AG09309 (cell line): ENCODE results near the gene ATG3.

Experiments used
- DNase-seq: peaks from one replicate; pipeline ENCODE4 v3.0.0-alpha.2; 2010; ENCODE audit warnings: low read depth
- H3K4me3 ChIP-seq: 2 replicates; pipeline ENCODE4 v1.5.1; 2011; ENCODE audit warnings: mild to moderate bottlenecking, low read depth, low read length, moderate library complexity; ENCODE audit not compliant: control insufficient read depth
- TF ChIP-seq, protein P1 (sequence below): IDR thresholded peaks from 2 replicates; pipeline ENCODE4 v1.5.1; 2011; ENCODE audit warnings: mild to moderate bottlenecking, low read depth, low read length, inconsistent platforms; ENCODE audit not compliant: insufficient read depth, control insufficient read depth; ENCODE audit errors: missing control alignments

ATG3 gene

DNA sequence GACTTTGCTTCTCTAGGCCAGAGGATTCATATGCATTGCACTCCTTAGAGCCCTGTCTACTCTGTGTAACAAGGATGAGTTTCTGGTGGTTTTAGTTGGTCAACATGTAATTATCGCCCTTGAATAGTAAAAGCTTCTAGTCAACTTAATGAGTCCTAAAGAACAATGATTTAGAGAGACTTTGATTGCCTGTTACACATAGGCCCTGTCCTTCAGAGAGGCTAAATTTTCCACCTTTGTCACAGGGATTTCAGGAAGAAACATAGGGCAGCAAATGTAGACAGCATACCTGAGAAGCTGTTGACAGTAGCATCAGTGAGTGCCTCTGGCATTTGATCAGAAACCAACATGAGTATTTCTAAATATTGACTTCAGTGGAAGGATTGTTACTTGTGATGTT is 69.6 kb downstream of the ATG3 start:
- DNase-seq = no peak
- TF ChIP-seq, protein P1, sequence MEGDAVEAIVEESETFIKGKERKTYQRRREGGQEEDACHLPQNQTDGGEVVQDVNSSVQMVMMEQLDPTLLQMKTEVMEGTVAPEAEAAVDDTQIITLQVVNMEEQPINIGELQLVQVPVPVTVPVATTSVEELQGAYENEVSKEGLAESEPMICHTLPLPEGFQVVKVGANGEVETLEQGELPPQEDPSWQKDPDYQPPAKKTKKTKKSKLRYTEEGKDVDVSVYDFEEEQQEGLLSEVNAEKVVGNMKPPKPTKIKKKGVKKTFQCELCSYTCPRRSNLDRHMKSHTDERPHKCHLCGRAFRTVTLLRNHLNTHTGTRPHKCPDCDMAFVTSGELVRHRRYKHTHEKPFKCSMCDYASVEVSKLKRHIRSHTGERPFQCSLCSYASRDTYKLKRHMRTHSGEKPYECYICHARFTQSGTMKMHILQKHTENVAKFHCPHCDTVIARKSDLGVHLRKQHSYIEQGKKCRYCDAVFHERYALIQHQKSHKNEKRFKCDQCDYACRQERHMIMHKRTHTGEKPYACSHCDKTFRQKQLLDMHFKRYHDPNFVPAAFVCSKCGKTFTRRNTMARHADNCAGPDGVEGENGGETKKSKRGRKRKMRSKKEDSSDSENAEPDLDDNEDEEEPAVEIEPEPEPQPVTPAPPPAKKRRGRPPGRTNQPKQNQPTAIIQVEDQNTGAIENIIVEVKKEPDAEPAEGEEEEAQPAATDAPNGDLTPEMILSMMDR = no peak
- H3K4me3 ChIP-seq = no peak overlapping the region

DNA sequence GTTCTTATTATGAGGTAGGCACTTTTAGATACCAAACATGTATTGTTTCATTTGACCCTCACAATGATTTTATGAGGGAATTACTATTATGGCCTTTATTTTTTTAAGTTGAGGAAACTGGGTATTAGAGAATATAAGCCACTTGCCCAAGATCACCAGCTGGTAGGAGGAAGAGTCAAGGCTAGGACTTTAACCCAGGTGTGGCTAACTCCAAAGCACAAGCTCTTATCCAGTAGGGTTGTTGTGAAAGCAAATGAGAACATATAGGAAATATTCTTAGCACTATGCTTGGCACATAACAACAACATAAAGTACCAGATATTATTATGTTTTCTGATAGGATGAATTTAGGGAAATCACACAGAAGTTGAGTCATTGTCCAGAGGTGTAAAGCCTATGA is 70.4 kb downstream of the ATG3 start:
- TF ChIP-seq, protein P1 = no peak
- no peak overlapping the region for H3K4me3 ChIP-seq
- DNase-seq = no peak

DNA sequence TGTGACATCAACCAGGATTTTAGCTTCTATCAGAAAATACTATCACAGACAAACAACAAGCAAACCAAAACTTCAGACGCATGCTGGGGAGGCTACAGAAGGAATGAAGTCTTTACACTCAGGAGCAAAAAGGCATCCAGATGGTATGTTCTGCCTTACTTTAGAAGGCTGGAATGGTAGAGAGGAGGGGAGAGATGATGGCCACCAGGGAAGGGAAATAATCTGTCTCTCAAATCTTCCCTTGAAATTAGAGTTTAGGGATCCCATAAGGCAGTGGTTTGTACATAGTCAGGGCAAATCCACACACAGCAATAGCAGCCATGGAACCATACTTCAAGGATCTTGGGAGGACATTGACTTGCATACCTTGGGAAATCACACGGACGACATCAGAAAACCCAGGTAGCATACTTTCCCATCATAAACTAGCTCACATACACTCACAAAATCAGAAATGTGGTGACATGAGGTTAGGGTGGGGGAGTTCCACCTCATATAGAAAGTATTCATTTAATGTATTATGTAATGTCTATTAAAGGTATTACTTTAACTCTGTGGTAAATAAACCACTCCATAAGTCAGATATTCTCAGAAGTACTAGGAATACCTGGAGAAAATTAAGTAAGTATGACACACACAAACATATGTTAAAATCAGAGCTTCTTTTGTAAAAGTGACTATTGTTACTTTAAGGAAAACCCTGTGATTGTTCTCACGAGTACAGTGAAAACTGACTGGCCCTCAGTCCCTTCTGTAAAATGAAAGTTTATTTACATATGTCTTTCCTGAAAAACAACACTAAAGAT is 71.9 kb downstream of the ATG3 start:
- no peak for DNase-seq
- no peak overlapping the region for H3K4me3 ChIP-seq
- TF ChIP-seq, protein P1 = no peak

DNA sequence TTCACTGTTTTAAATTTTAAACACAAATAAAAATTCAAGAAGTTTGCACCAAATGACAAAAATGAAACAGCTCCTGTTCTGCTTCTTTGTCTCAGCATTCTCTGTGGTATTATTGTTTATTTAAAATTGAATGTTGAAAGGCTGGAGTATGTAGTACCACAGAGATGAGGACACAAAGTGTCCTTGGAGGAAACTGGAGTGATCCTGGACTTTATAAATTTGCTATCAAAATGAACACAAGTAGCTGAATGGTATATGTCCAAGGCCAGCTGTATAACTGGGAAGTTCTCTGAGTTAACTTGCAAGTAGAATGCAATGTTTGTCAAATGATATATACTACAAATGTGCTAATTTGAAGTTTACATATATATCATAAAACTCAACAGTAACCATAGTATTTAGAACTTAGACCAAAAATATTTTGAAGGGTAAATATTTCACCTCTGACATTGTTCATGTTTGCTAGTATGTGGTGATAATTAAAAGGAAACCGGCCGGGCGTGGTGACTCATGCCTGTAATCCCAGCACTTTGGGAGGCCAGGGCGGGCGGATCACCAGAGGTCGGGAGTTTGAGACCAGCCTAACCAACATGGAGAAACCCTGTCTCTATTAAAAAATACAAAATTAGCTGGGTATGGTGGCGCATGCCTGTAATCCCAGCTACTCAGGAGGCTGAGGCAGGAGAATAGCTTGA is 74.8 kb downstream of the ATG3 start:
- DNase-seq = no peak
- no peak overlapping the region for H3K4me3 ChIP-seq
- TF ChIP-seq, protein P1 = no peak

DNA sequence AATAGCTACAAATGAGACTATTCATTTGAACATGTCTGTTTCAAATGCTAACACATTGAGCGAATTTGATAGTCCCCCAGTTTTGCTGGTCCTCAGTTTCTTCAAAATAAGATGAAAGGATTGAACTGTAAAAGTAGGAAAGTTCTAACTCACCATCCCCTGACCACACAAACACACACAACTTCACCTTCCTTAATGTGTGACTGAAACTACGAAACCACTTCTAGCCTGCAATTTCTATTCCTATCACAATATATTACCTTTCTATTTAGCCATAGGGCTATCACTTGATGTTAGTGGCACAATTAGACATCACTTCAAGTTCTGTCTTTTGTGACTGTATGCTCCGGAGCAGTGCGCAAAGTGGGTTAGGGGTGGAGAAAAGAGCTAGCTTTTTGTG is 77.4 kb downstream of the ATG3 start:
- TF ChIP-seq, protein P1 = no peak
- no peak overlapping the region for H3K4me3 ChIP-seq
- no peak for DNase-seq

DNA sequence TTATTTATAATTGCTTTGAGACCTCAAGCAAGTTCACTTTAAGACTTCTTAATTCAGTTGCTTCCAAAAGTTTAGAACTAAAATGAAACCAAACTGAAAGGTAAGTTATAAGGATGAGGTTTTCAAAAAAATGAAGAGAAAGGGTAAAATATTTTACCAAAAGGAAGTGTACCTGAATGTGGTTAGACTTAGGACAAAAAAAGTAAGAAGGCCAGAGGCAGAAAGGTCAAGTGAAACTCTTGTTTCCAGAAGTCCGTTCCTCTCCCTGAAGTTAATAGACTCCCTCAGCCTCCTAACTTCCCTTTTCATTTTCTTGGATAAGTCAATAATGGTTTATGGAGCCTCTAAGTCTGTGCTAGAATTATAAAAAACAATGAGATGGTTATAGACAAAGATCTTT is 79.1 kb downstream of the ATG3 start:
- DNase-seq = no peak
- TF ChIP-seq, protein P1 = no peak
- H3K4me3 ChIP-seq = no peak overlapping the region
